GM23338 (cell line): ENCODE measurements around the gene UQCR11. TPM values are rescaled to one million over a fixed set of nuclear protein-coding genes. Genes with fewer than 3 reads are reported as not detected.

Experiments used
- ATAC-seq: fragments of 200-7000 bp; cut with Tn5 transposase; 3 replicates; pipeline ENCODE4 v1.9.1; 2020
- DNase-seq: peaks from one replicate; pipeline ENCODE4 v3.0.0-alpha.2; 2015; ENCODE audit warnings: low spot score
- H2AFZ ChIP-seq: fragments of 200-600 bp; sonication (generic); 2 replicates; pipeline ENCODE4 v1.8.0; 2016; ENCODE audit warnings: antibody characterized with exemption, mild to moderate bottlenecking, moderate library complexity
- H3F3A ChIP-seq: fragments of 200-600 bp; sonication (generic); replicated peaks from 2 replicates; pipeline ENCODE4 v1.8.0; 2017; ENCODE audit warnings: antibody characterized with exemption, mixed run types, low read depth
- H3K27ac ChIP-seq: fragments of 200-600 bp; sonication (generic); 2 replicates; pipeline ENCODE4 v1.6.1; 2016; ENCODE audit warnings: low read depth
- H3K27me3 ChIP-seq: fragments of 200-600 bp; sonication (generic); 2 replicates; pipeline ENCODE4 v1.8.0; 2016; ENCODE audit warnings: mild to moderate bottlenecking, mixed run types, moderate library complexity; ENCODE audit not compliant: insufficient read depth
- H3K36me3 ChIP-seq: fragments of 200-600 bp; sonication (generic); 2 replicates; pipeline ENCODE4 v1.8.0; 2016; ENCODE audit warnings: mild to moderate bottlenecking; ENCODE audit not compliant: insufficient read depth
- H3K4me1 ChIP-seq: fragments of 200-600 bp; sonication (generic); 2 replicates; pipeline ENCODE4 v1.8.0; 2016; ENCODE audit warnings: mild to moderate bottlenecking, moderate library complexity; ENCODE audit not compliant: insufficient read depth
- H3K4me2 ChIP-seq: fragments of 200-600 bp; sonication (generic); 2 replicates; pipeline ENCODE4 v1.7.1; 2017; ENCODE audit warnings: mixed run types
- H3K4me3 ChIP-seq: fragments of 200-600 bp; sonication (generic); 2 replicates; pipeline ENCODE4 v1.6.1; 2016; ENCODE audit warnings: mixed run types
- H3K79me2 ChIP-seq: fragments of 200-600 bp; sonication (generic); replicated peaks from 2 replicates; pipeline ENCODE4 v1.8.0; 2017; ENCODE audit warnings: mild to moderate bottlenecking; ENCODE audit not compliant: insufficient read depth
- H3K9me2 ChIP-seq: fragments of 200-600 bp; sonication (generic); 2 replicates; pipeline ENCODE4 v1.8.0; 2017; ENCODE audit not compliant: insufficient read depth
- H4K20me1 ChIP-seq: fragments of 200-600 bp; sonication (generic); replicated peaks from 2 replicates; pipeline ENCODE4 v1.8.0; 2017; ENCODE audit warnings: mild to moderate bottlenecking; ENCODE audit not compliant: insufficient read depth
- H3K27ac Mint-ChIP-seq: 2 replicates; pipeline ENCODE4 v1.8.0; 2020; ENCODE audit warnings: inconsistent platforms, mild to moderate bottlenecking, moderate library complexity, mixed read lengths
- H3K27me3 Mint-ChIP-seq: 3 replicates; pipeline ENCODE4 v1.8.0; 2022; ENCODE audit warnings: low read depth, mild to moderate bottlenecking, moderate library complexity, mixed read lengths, inconsistent platforms; ENCODE audit not compliant: insufficient read depth, poor library complexity
- H3K36me3 Mint-ChIP-seq: 3 replicates; pipeline ENCODE4 v1.8.0; 2021; ENCODE audit warnings: low read depth, mild to moderate bottlenecking, inconsistent platforms, moderate library complexity, mixed read lengths
- H3K4me1 Mint-ChIP-seq: 3 replicates; pipeline ENCODE4 v1.8.0; 2020; ENCODE audit warnings: mild to moderate bottlenecking, inconsistent platforms, mixed read lengths
- H3K4me3 Mint-ChIP-seq: 3 replicates; pipeline ENCODE4 v1.8.0; 2021; ENCODE audit warnings: moderate library complexity, mild to moderate bottlenecking, inconsistent platforms, mixed read lengths
- H3K9me3 Mint-ChIP-seq: 3 replicates; pipeline ENCODE4 v1.8.0; 2020; ENCODE audit warnings: moderate library complexity, mild to moderate bottlenecking, inconsistent platforms, mixed read lengths
- CREB1 ChIP-seq: fragments of 250-450 bp; sonication (Bioruptor Pico); IDR thresholded peaks from 2 replicates; pipeline ENCODE4 v1.5.0; 2020; ENCODE audit warnings: low read depth, mild to moderate bottlenecking, moderate library complexity
- CTCF ChIP-seq, 2 experiments: fragments of 200-600 bp in 1 of 2; sonication (generic) in 1 of 2; conservative IDR thresholded peaks; 2 replicates each; pipeline versions ENCODE4 v1.5.1 to v1.6.1; 2016 to 2017; ENCODE audit warnings: antibody characterized with exemption in 2 of 2, low read depth in 2 of 2, mild to moderate bottlenecking in 2 of 2, moderate library complexity in 1 of 2
- ETS1 ChIP-seq: IDR thresholded peaks from 2 replicates; pipeline ENCODE4 v1.6.1; 2016; ENCODE audit warnings: antibody characterized with exemption
- EZH2 ChIP-seq: fragments of 200-600 bp; sonication (generic); IDR thresholded peaks from one replicate; pipeline ENCODE4 v1.8.0; 2017; ENCODE audit warnings: antibody characterized with exemption, mild to moderate bottlenecking, low read depth; ENCODE audit not compliant: unreplicated experiment
- EZH2phosphoT487 ChIP-seq: fragments of 200-600 bp; sonication (generic); IDR thresholded peaks from one replicate; pipeline ENCODE4 v1.8.1; 2018; ENCODE audit warnings: antibody characterized with exemption; ENCODE audit not compliant: unreplicated experiment
- JUNB ChIP-seq: IDR thresholded peaks from one replicate; pipeline ENCODE4 v1.6.1; 2016; ENCODE audit warnings: antibody characterized with exemption; ENCODE audit not compliant: unreplicated experiment
- NANOG ChIP-seq: IDR thresholded peaks from 2 replicates; pipeline ENCODE4 v1.6.1; 2016; ENCODE audit warnings: antibody characterized with exemption, borderline replicate concordance
- POLR2AphosphoS5 ChIP-seq: IDR thresholded peaks from 2 replicates; pipeline ENCODE4 v1.6.1; 2016; ENCODE audit warnings: antibody characterized with exemption, low read depth
- REST ChIP-seq: IDR thresholded peaks from one replicate; pipeline ENCODE4 v1.6.1; 2018; ENCODE audit warnings: antibody characterized with exemption; ENCODE audit not compliant: unreplicated experiment
- STAT1 ChIP-seq: IDR thresholded peaks from one replicate; pipeline ENCODE4 v1.6.1; 2016; ENCODE audit warnings: antibody characterized with exemption; ENCODE audit not compliant: unreplicated experiment
- ZNF114 ChIP-seq: fragments of 250-450 bp; sonication (Bioruptor Pico); IDR thresholded peaks from 2 replicates; pipeline ENCODE4 v1.5.0; 2020; ENCODE audit warnings: mild to moderate bottlenecking, moderate library complexity
- ZNF331 ChIP-seq: fragments of 250-450 bp; sonication (Bioruptor Pico); IDR thresholded peaks from 2 replicates; pipeline ENCODE4 v1.5.0; 2020; ENCODE audit warnings: low read depth, mild to moderate bottlenecking, moderate library complexity
- ZNF462 ChIP-seq: fragments of 250-450 bp; sonication (Bioruptor Pico); IDR thresholded peaks from 2 replicates; pipeline ENCODE4 v1.5.0; 2020; ENCODE audit warnings: mild to moderate bottlenecking, moderate library complexity
- polyA plus RNA-seq: library from polyadenylated mRNA; unstranded; fragments of >200 nt; fragmentation: Nextera tagmentation; extraction: Ambion mirVana; gene quantifications from 2 replicates; pipeline ENCODE4 v1.2.1, GENCODE V29; 2016
- total RNA-seq: library from RNA; depleted of rRNA; stranded (reverse); fragments of >200 nt; shearing (Covaris generic); gene quantifications from 2 replicates; pipeline ENCODE4 v1.2.3, GENCODE V29; 2014

Gene UQCR11
- total and polyA plus RNA-seq, 2 experiments from 2014 or later = 46.4 to 413 TPM

- Histone ChIP-seq H3K27me3 (no peaks in the 10 kb centered on the region), H3K4me3 (no peak overlapping the region), H3K79me2 (peaks cover 25% of the 10 kb centered on the region), H3K4me2 (no peak overlapping the region), H3K4me1 (no peaks in the 10 kb centered on the region; the same call in 1 of the 2 replicates), H3K36me3 (peaks cover 3% of the 10 kb centered on the region; the same call in 1 of the 2 replicates), H3F3A (peaks cover 6% of the 10 kb centered on the region; the same call in 1 of the 2 replicates), H3K9me2 (no peaks in the 10 kb centered on the region), H2AFZ (no peak overlapping the region), H4K20me1 (peaks cover 16% of the 10 kb centered on the region), H3K27ac (no peak overlapping the region)
- no peak for ATAC-seq
- peaks cover 3% of the 10 kb centered on the region; the same call in 2 of the 3 replicates for H3K9me3 Mint-ChIP-seq
- TF ChIP-seq EZH2 (no peak), REST (no peak), JUNB (no peak), CTCF (conservative IDR thresholded peaks at IDR 0.05; ENCODE audit: low read depth in 2 of 2) (no peak), STAT1 (no peak), ETS1 (no peak), CREB1 (CRISPR knock-in tag) (no peak), POLR2AphosphoS5 (no peak), ZNF331 (CRISPR knock-in tag) (no peak), ZNF462 (CRISPR knock-in tag) (no peak), ZNF114 (no peak), NANOG (no peak), EZH2phosphoT487 (no peak)
- H3K4me1 Mint-ChIP-seq = no peaks in the 10 kb centered on the region
- no peak overlapping the region for H3K27ac Mint-ChIP-seq
- no peak for DNase-seq
- no peak overlapping the region for H3K4me3 Mint-ChIP-seq
- peaks cover 7% of the 10 kb centered on the region; the same call in 1 of the 3 replicates for H3K36me3 Mint-ChIP-seq
- H3K27me3 Mint-ChIP-seq = peaks cover 13% of the 10 kb centered on the region
These were observed 49.5 kb downstream of the UQCR11 start for GRCh38 chr19:1555487-1556389.
